GM19043 (cell line): ENCODE results near the gene MARCHF9.

Source experiments
- ATAC-seq: cut with Tn5 transposase; IDR thresholded peaks from one replicate; pipeline ENCODE4 v1.9.1; 2021; ENCODE audit warnings: low read depth; ENCODE audit not compliant: unreplicated experiment

MARCHF9 gene

DNA sequence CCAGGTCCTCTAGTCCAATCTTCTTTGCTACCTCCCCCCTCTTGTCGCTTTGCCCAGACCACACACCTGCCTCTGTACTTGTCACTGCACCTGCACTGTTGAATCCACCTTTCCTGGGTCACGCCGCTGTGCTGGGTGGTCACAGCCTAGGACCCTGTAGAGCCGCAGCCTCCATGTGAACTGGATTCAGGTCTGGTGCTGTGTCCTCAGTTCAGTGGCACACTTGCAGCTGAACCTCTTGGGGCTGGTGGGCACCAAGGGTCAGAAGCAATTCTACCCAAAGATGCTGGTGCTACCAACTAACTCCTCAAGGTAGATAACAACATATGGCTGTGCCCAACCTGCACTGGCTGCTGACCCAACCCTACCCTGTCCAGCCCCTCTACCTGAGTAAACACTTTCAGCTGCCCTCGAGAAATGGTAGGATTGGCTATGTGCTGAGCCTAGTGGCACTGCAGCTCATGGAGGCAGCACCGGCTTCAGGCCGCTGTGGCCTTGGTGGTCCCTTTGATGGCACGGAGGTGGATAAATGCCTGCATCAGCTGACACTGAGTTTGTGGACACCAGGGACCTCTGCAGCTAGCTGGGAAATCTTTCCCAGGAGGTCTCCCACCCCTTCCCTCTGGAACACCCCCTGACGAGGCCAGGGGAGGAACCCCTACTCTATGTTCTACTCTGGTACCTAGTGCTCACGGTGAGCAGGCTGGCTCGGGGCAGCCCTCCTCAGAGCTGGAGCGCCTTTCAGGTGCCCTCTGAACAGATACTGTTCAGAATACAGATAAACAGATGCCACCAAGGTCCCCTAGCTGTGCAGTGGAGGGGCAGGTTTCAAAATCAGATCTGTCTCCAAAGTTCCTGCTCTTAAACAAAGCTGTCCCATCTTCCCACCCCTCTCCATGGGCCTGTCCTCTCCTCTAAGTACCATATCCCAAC lies 30.6 kb upstream of the MARCHF9 start:
- ATAC-seq = no peak

DNA sequence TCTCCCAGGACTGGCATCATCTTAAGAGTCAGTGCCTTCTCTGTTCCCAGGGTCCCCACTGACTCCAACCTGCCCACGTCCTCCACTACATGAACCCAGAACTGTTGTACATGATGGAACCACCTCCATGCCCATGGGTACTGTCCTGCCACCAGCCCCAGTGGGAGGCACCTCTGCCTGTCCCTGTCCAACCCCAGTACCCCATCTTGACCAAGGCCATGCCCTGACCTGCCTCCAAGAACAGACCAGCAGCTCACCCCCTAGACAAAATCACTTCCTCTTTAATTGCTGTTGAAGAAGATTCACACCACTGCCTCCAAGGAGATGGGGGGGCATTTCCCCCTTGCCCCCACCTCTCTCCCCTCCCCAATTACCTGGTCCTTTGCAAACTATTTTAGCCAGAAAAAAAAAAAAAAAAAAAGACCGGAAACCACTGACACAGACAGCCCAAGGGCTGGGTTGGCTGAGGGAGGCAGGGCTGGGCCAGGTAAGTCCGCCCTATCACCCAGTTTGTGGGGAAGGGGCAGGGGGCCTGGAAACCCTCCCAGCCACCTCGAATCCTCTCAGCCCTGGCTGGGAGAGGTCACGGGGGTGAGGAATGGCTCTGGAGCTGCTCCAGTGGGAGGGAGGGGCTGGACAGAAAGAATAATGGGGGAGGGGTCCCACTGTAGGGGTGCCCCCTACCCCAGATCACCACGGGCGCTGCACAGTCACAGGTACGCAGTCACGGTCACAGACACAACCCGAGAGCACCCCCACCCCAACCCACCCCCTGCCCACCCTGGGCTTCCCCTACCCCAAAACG lies 29.8 kb upstream of the MARCHF9 start:
- ATAC-seq = no peak

DNA sequence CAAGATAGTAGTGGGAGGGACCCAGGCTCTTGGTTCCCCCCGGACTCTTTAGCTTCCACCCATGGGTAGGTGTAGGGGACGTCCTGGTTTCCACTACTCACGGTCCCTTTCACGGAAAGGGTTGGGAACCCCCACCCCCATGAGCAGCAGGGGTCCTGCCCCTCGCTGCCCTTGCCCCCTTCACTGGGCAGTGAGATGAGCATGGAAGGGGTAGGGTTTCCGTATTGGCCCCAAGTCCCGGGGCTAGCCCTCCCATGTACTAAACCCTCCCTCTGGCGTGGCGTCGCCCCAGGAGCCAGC lies 29.1 kb upstream of the MARCHF9 start:
- ATAC-seq = no peak

DNA sequence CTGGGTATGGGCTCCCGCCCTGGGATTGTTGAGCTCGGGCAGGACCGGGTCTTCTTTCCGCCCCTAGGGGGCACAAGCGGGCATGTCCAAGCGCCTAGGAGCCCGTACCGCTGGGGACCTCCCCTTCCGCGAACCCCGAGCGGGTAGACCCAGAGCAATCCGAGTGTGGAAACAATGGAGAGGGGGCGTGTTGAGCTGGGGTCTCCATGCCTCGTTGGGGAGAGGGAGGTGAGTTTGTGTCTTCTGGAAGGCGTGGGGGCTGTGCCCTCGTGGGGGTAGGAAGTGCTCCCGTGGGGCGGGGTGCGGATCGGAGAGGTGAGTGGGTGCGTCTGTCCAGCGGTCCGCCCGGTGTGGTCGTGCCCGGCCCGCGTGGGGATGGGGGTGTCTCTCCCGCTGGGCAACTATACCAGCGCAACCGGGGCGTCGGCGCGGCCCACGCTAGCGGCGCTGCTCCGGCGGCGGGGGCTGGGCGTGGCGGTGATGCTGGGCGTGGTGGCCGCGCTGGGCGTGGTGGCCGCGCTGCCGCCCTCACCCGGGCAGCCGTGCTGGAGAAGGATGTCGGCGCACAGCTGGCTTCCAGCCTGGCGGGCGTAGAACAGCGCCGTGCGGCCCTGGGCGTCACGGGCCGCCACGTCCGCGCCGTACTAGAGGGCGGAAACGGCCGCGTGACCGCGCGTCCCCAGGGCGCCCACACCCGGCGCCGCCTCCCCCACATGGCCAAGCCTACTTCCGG lies 28.6 kb upstream of the MARCHF9 start:
- ATAC-seq = no peak

DNA sequence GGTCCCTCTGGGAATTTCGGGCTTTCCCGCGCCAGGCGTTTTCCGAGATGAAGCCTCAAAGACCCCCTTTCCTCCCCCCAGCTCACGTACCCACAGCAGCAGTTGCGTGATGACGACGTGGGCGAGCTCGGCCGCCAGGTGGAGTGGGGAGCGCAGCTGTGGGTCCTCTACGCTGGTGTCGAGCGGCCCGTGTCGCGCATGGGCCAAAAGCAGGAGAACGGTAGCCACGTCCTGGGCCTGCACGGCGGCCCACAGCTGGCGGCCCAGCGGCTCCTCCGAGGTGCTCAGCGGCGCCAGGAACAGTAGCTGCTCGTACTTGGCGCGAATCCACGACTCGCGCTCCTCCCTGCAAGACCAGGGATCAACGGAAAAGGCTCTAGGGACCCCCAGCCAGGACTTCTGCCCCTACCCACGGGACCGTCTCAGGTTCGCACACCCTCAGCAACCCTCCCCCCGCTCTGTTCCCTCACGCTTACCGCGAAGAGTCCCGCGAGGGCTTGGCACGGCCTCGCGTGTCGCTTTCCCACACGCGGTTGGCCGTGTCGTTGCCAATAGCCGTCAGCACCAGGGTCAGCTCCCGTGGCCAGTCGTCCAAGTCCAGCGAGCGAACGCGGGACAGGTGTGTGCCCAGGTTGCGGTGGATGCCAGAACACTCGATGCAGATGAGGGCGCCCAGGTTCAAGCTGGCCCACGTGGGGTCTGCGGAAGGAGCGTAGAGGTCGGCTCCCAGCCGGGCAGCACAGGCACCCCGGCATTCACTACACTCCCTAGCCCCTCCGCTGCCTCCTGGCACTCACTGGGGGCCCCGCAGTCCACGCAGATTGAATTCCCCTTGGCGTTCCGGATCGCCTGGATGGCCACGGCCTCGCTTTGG lies 27.8 kb upstream of the MARCHF9 start:
- no peak for ATAC-seq

DNA sequence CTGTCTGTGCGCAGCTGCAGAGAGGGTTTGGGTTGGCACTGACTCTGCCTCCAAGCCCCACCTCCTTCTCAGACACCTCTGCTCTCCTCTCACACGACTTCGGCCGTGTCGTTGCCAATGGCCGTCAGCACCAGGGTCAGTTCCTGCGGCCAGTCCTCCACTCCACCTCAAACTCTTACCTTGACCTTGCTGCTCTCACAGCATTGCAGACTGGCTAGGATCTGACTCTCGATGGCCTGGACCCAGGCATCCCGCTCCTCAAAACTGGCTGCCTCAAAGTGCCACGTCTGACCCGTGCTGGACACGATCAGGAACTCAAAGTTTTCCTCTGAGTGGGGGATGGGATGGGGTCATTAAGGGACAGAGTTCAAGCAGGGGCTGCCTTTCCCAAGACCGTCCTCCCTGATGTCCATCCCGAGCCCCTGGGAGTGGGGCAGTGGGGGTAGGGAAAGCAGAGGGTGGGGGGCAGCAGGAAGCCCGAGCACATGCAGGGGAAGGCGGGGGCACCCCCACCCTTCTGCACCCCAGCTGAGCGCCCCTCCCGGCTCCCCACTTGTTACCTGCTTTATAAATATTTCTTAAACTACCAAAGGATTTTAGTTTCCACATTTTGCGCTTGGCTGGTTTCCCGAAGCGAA lies 27.0 kb upstream of the MARCHF9 start:
- ATAC-seq = no peak

DNA sequence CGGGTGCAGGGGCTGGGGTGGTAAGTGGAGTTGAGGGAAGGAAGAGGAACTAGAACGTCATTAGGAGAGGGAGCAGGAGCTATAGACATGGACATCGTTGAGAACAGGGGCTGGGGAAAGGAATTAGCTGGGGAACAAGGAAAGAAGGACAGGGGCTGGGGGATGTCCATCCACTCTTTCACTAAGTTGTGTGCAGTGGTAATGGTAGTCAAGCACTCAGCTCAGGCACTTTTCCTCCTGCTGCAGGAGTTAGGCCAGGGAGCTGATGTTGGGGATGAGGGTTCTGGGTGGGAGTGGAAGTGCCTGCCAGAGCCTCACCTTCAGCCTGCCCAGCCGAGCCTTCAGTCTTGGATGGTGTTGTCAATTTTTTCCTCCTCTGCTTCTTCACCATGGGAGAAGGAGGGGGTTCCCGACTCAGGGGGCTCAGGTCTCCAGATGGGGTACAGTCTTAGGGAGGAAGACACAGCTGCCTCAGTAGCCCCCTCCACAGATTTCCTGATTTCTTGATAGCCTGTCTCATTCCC lies 25.5 kb upstream of the MARCHF9 start:
- ATAC-seq = no peak

DNA sequence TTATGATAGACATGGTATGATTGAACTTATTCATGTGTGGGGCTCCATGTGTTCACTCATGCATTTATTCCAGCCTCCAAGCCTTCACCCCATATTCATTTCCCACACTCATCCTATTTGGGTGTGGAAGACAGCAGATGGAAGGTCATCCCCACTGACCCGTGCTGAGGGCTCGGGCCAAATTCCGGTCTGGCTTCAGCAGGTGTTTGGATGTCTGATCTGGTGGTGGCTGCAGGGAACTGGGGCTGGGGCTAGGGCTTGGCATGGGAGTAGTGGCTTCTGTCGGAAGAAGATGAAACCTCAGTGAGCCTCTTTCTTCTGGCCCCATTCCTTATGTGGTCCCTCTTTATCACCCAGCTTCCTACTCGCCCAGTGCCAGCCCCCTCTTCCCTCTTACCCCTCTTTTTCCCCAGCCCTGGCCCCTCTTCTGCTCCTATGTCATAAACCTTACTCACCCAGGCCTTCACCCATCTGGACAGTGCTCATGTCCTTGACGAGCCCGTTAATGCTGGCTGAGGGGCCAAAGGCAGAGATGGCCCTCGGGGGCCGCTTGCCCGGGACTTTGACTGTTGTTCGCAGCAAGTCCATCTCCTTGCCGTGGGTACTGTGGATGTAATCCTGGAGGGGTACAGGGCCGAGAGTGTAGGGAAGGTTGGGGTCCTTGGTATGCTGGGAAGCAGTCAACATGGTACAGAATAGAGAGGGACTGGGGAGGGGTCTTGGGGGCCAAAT lies 24.4 kb upstream of the MARCHF9 start:
- no peak for ATAC-seq

DNA sequence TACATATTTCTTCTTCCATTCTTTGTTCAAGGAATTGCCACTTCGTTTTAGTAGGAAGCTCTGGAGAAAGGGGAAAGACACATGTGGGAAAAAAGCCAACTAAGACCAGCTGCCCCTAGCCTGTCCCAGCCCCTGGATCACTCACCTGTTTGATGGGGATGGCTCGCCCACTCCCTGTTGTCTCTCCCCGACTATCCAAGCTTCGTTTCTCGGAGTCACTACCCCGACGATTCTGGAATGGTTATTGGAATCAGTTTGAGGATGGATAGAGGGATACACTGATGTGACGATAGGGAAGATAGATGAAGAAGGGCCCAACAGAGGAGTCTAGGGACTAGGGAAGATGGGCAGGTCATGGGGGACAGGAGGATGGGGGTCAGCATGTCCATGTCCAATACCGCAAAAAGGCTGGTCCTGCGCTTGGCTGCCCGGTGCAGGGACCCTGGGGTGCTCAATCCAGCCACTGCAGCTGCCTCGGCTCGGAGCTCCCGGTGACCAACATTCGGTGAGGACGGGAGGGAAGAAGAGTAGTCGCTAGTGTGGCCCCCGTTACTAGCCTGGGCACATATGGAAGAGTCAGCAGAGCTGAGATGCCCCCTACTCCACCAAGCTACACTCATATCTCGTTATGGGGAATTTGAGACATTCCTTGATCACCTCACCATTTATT lies 23.4 kb upstream of the MARCHF9 start:
- ATAC-seq = no peak

DNA sequence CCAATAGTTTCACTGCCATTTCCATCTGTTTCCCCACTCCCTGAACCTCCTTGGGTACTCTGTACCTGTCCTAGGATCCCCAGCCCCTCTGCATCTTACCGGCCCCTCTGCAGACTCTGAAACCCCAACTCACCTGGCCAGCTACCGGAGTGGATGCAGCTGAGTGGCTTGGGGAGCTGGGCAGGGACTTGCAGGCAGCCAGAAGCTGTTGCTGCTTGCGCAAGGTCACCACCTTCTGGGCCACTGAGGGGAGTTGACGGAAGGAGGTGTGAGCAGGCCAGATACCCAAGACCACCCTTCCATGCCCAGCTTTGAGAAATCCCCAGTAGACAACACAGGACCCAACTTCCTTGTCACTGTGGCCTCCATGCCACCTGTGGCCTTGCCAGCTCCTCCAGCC lies 22.6 kb upstream of the MARCHF9 start:
- ATAC-seq = no peak

DNA sequence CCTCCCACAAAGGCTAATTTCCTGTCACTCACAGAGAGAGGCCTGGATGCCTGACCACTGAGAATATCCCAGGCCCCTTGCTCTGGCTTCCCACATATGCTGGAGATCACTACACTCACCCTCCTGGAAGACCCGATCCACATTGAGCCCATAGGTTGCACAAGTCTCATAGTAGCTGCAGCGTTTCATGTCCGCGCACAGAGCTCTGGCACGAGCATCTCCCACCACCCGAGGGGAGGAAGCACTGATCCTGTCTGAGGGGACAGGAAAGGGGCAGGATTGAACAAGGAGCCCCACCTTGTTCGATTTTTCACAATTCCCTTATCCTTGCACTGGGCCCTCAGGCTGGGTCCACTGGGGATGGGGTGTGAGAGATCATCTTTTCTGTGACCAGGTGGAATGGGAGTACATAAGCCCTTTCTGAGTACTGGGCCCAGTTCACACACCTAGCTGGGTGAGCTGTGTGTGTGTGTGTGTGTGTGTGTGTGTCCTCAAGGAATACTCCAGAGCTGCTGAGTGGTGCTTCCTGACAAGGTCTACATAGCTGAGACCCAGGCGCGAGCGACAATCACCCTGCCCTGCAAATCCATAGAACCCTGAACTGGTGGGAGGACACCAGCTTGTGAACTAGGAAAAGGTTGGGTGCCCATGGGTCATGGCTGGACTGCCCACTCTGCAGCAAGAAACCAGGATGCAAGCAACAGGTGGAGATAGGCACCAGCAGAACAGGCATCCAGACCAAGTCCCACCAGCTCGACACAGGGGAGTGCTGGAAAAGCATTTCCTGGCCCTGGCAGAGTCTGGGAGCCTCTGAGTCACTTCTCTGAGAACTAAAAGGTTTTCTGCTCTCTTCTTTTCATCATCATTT lies 21.9 kb upstream of the MARCHF9 start:
- no peak for ATAC-seq

DNA sequence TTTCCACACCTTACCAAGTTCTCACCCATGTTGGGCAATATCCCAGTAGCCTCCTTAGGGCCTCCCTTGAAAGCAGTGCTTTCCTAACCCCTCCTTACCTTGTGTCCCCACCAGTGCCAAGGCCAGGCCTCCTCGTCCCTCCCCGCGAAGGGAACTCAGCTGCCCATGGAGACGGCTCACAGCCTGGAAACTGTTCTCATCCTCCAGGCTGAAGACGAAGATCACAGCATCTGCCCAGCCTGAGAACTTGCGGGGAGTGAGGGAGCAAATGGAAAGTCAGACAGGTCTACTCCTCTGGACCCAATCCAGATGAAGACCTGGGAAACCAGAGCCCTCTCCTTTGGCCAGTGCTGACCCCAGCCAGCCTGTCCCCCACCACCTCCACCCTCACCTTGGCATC lies 21.0 kb upstream of the MARCHF9 start:
- ATAC-seq = no peak

DNA sequence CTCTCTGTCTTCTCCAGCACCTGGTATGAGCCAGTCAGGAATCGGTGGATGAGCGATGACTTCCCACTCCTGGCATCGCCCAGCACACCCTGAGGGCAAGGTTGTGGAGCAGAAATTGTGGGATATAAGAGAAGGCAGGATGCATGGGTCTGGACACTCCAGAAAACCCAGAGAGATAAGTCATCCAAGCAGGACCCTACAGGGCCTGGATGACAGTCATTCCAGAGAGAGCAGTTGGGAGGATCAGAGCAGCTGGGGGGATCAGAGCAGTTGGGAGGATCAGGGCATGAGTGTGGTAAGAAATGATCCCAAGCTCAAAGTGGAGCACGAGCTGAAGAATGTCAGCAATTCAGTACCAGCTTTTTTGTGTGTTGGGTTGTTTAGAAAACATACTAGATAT lies 20.3 kb upstream of the MARCHF9 start:
- ATAC-seq = no peak

DNA sequence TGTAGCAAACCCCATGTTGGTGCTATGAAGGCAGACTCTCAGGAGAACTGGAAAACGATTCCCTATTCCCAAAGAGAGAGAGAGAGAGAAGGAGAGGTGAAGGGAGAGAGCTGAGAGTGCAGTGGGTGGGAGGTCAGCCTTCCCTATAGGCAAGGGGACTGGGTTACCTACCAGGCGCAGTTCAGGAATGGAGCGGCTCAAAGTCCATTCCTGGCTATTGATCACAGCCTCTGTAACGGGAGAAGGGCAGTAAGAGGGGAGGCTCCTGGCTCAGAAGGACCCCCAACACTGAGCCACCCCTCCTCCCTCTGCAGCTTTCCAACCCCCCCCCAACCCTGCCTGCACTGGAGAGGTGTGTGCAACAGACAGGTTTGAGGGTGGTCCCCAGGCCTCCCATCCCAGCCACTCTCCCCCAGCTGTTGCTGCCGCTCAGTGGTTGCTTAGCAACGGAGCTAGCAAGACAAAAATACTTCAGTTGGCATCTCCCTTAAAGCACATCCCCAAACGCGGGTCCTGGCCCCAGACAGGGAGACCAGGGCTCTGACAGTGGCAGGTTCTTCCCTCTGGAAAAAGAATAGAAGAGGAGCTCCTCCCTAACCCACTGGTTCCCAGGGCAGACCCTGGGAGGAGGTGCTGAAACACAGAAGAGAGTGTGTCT lies 19.6 kb upstream of the MARCHF9 start:
- ATAC-seq = no peak

DNA sequence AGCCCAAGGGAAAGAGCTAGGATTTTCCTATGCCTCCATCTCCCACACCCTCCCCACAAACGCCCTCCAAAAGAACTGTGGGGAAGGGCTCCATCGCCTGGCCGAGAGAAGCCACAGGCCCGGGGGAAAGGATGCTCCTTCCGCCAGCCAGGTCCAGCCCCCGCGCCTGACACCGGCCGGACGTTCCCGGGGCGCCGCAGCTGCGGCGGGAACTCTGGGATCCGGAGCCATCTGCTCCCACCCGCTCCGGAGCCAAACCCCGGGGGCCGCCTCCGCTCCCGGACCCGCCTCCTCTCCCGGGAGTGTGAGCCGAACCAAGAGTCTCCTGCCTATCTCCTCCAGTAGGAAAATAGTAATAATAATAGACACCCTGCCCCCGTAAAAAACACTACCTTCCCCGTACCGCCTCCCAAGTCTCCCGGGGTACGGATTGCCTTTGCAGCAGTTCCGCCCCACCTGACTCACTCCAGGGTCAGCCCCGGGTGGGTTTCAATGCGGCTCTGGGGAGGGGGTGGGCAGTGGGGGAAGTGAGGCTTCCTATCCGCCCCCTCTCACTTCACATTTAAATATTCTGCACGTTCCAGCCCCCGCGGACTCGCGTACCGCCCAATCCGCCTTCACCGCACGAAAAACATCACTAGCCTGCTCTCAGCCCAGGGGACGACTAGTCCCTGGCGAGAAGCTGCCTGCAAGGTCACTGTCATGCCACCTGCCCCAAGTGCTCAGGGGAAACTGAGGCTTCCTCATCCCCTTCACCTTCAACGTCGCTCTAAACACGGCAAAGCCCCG lies 18.8 kb upstream of the MARCHF9 start:
- no peak for ATAC-seq

DNA sequence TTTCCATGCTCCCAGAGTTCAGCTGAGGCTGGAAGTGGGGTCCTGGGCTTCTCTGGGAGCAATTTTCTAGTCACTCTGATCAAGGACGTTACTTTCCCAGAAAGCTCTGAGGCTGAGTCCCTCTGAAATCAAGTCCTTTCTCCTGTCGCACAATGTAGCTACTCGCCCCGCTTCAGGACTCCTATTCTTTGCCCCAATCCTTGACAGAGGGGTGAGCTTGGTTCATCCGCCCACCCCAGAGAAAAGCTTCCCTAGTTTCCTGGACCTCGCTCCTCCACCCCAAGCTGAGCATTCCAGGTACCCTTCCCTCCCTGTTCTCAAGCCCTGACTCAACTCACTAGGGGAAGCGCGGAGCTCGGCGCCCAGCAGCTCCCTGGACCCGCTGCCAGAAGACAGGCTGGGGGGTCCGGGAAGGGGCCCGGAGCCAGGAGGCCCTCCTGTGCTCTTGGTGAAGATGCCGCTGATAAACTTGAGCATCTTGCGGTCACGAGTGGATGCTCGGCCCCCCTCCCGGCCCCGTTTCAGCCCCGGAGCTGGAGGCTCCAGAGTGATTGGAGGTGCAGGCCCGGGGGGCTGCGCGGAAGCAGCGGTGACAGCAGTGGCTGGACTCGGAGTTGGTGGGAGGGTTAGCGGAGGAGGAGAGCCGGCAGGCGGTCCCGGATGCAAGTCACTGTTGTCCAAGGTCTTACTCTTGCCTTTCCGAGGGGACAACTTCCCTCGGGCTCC lies 18.0 kb upstream of the MARCHF9 start:
- no peak for ATAC-seq
